Osteocyte (in vitro differentiated cells): ENCODE data around the gene ABAT. TPM values are rescaled to one million over a fixed set of nuclear protein-coding genes. Genes with fewer than 3 reads are reported as not detected.

ENCODE experiments used
- DNase-seq: peaks from one replicate; pipeline ENCODE4 v3.0.0; 2021; ENCODE audit warnings: mixed read lengths; ENCODE audit not compliant: unreplicated experiment; ENCODE audit errors: extremely low spot score
- H3K27ac Mint-ChIP-seq: one replicate; pipeline ENCODE4 v1.8.0; 2021; ENCODE audit warnings: mild to moderate bottlenecking, mixed read lengths; ENCODE audit not compliant: unreplicated experiment
- H3K27me3 Mint-ChIP-seq: one replicate; pipeline ENCODE4 v1.8.0; 2021; ENCODE audit warnings: mixed read lengths; ENCODE audit not compliant: unreplicated experiment
- H3K36me3 Mint-ChIP-seq: one replicate; pipeline ENCODE4 v1.8.0; 2021; ENCODE audit warnings: mixed read lengths; ENCODE audit not compliant: unreplicated experiment
- H3K4me1 Mint-ChIP-seq: one replicate; pipeline ENCODE4 v1.8.0; 2021; ENCODE audit warnings: mixed read lengths; ENCODE audit not compliant: unreplicated experiment
- H3K4me3 Mint-ChIP-seq: one replicate; pipeline ENCODE4 v1.8.0; 2021; ENCODE audit warnings: mild to moderate bottlenecking, moderate library complexity, mixed read lengths; ENCODE audit not compliant: unreplicated experiment
- H3K9me3 Mint-ChIP-seq: one replicate; pipeline ENCODE4 v1.8.0; 2021; ENCODE audit warnings: mixed read lengths; ENCODE audit not compliant: unreplicated experiment
- CTCF ChIP-seq: fragments of 200-600 bp; sonication (generic); IDR thresholded peaks from 2 replicates; pipeline ENCODE4 v1.5.0; 2021; ENCODE audit warnings: antibody characterized with exemption, mild to moderate bottlenecking, moderate library complexity
- total RNA-seq: library from RNA; stranded (reverse); gene quantifications from 2 replicates; pipeline ENCODE4 v1.2.1, GENCODE V29; 2021

Gene ABAT
- total RNA-seq, 1 donor from 2014 or later: 3.0 TPM

- Mint-ChIP-seq H3K27me3 (no peaks in the 10 kb centered on the region), H3K4me1 (peaks cover 2% of the 10 kb centered on the region), H3K27ac (no peak overlapping the region), H3K9me3 (no peaks in the 10 kb centered on the region), H3K36me3 (peaks cover 46% of the 10 kb centered on the region), H3K4me3 (no peak overlapping the region)
- DNase-seq: no peak
- no peak for TF ChIP-seq CTCF
These were observed 152.0 kb downstream of the ABAT start for GRCh38 chr16:8826278-8826879.

- H3K4me1 Mint-ChIP-seq: peaks cover 2% of the 10 kb centered on the region
- no peaks in the 10 kb centered on the region for H3K9me3 Mint-ChIP-seq
These were observed 154.2 kb downstream of the ABAT start for GRCh38 chr16:8828541-8829165.

GRCh38 chr16:8831450-8831849 is 157.0 kb downstream of the ABAT start:
- DNase-seq: no peak
- Mint-ChIP-seq H3K4me1 (peaks cover 2% of the 10 kb centered on the region), H3K36me3 (peaks cover 35% of the 10 kb centered on the region), H3K27me3 (no peaks in the 10 kb centered on the region), H3K9me3 (no peaks in the 10 kb centered on the region), H3K27ac (no peak overlapping the region), H3K4me3 (no peak overlapping the region)
- TF ChIP-seq CTCF: no peak

More at GRCh38 chr16:8828541-8829165, 154.2 kb downstream of the ABAT start:
- H3K36me3 Mint-ChIP-seq: peaks cover 45% of the 10 kb centered on the region
- DNase-seq: no peak
- no peak overlapping the region for H3K4me3 Mint-ChIP-seq
- no peak overlapping the region for H3K27ac Mint-ChIP-seq
- no peaks in the 10 kb centered on the region for H3K27me3 Mint-ChIP-seq
- no peak for TF ChIP-seq CTCF

GRCh38 chr16:8831871-8832716 is 157.7 kb downstream of the ABAT start:
- DNase-seq: no peak
- Mint-ChIP-seq H3K4me1 (no peaks in the 10 kb centered on the region), H3K27me3 (no peaks in the 10 kb centered on the region), H3K9me3 (no peaks in the 10 kb centered on the region), H3K36me3 (peaks cover 28% of the 10 kb centered on the region), H3K27ac (no peak overlapping the region), H3K4me3 (no peak overlapping the region)
- TF ChIP-seq CTCF: no peak

- Mint-ChIP-seq H3K27ac (no peak overlapping the region), H3K36me3 (peaks cover 28% of the 10 kb centered on the region), H3K4me3 (no peak overlapping the region), H3K27me3 (no peaks in the 10 kb centered on the region), H3K9me3 (no peaks in the 10 kb centered on the region), H3K4me1 (no peaks in the 10 kb centered on the region)
- no peak for TF ChIP-seq CTCF
- no peak for DNase-seq
These were observed 158.3 kb downstream of the ABAT start for GRCh38 chr16:8832717-8833105.
